Measurements from ENCODE around the gene PLBD2. TPM values are rescaled to one million over a fixed set of nuclear protein-coding genes. Genes with fewer than 3 reads are reported as not detected.
"Not testable (repeated sequence)": the region's sequence is repeated elsewhere in the genome, so short reads cannot be mapped to it uniquely, and the experiment has no call there.

Gene PLBD2
- total and polyA plus RNA-seq, 4 donors, result 12.1 to 31.2 (median 19.6) TPM

DNA sequence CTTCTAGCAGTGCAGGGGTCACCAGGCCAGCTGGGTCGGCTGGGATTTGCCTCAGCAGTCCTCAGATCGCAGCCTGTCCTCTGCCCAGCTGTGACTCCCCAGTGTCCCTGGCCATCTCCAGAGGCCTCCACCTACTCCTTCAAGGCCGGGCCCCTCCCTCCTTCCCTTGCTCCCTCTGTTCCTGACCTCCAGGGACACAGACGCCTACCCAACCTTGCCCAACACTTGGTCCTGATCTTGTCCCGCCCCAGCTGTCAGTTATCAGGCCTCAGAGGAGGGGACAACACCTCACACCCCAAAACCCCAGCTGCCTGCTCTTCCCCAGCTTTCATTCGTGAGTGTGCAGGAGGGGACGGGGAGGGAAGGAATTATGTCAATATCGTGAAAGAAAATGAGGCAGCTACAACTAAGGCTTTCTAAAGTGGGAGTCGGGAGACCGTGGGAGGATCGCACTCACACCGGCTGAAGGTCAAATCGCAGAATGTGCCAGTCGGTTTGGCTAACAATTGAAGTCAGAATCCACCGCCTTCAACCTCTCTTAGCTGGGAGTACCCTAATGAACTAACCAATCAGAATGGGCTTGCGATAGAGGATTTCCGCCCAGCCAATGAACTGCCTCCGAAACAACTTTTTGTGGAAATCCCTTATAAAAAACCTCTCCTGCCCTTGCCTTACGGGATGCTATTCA is 9.4 kb upstream of the PLBD2 start:
- TF ChIP-seq, protein P1, sequence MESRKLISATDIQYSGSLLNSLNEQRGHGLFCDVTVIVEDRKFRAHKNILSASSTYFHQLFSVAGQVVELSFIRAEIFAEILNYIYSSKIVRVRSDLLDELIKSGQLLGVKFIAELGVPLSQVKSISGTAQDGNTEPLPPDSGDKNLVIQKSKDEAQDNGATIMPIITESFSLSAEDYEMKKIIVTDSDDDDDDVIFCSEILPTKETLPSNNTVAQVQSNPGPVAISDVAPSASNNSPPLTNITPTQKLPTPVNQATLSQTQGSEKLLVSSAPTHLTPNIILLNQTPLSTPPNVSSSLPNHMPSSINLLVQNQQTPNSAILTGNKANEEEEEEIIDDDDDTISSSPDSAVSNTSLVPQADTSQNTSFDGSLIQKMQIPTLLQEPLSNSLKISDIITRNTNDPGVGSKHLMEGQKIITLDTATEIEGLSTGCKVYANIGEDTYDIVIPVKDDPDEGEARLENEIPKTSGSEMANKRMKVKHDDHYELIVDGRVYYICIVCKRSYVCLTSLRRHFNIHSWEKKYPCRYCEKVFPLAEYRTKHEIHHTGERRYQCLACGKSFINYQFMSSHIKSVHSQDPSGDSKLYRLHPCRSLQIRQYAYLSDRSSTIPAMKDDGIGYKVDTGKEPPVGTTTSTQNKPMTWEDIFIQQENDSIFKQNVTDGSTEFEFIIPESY (IDR thresholded peaks at IDR 0.05), result no peak
- TF ChIP-seq FOXA2 (IDR thresholded peaks at IDR 0.05), result no peak
- TF ChIP-seq GABPA (IDR thresholded peaks at IDR 0.05 in 1 of 2, conservative IDR thresholded peaks at IDR 0.05 in 1 of 2), result no peak
- TF ChIP-seq HNF4A (conservative IDR thresholded peaks at IDR 0.05), result no peak
- no peak for TF ChIP-seq HNF4G (IDR thresholded peaks at IDR 0.05)
- no peak for TF ChIP-seq FOXA1 (IDR thresholded peaks at IDR 0.05)
- TF ChIP-seq RAD21 (IDR thresholded peaks at IDR 0.05), result no peak
- TF ChIP-seq, protein P2, sequence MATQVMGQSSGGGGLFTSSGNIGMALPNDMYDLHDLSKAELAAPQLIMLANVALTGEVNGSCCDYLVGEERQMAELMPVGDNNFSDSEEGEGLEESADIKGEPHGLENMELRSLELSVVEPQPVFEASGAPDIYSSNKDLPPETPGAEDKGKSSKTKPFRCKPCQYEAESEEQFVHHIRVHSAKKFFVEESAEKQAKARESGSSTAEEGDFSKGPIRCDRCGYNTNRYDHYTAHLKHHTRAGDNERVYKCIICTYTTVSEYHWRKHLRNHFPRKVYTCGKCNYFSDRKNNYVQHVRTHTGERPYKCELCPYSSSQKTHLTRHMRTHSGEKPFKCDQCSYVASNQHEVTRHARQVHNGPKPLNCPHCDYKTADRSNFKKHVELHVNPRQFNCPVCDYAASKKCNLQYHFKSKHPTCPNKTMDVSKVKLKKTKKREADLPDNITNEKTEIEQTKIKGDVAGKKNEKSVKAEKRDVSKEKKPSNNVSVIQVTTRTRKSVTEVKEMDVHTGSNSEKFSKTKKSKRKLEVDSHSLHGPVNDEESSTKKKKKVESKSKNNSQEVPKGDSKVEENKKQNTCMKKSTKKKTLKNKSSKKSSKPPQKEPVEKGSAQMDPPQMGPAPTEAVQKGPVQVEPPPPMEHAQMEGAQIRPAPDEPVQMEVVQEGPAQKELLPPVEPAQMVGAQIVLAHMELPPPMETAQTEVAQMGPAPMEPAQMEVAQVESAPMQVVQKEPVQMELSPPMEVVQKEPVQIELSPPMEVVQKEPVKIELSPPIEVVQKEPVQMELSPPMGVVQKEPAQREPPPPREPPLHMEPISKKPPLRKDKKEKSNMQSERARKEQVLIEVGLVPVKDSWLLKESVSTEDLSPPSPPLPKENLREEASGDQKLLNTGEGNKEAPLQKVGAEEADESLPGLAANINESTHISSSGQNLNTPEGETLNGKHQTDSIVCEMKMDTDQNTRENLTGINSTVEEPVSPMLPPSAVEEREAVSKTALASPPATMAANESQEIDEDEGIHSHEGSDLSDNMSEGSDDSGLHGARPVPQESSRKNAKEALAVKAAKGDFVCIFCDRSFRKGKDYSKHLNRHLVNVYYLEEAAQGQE (IDR thresholded peaks at IDR 0.05), result no peak
- TF ChIP-seq TAF1 (conservative IDR thresholded peaks at IDR 0.05), result no peak
- TF ChIP-seq JUND (IDR thresholded peaks at IDR 0.05), result no peak
- TF ChIP-seq, protein P3, sequence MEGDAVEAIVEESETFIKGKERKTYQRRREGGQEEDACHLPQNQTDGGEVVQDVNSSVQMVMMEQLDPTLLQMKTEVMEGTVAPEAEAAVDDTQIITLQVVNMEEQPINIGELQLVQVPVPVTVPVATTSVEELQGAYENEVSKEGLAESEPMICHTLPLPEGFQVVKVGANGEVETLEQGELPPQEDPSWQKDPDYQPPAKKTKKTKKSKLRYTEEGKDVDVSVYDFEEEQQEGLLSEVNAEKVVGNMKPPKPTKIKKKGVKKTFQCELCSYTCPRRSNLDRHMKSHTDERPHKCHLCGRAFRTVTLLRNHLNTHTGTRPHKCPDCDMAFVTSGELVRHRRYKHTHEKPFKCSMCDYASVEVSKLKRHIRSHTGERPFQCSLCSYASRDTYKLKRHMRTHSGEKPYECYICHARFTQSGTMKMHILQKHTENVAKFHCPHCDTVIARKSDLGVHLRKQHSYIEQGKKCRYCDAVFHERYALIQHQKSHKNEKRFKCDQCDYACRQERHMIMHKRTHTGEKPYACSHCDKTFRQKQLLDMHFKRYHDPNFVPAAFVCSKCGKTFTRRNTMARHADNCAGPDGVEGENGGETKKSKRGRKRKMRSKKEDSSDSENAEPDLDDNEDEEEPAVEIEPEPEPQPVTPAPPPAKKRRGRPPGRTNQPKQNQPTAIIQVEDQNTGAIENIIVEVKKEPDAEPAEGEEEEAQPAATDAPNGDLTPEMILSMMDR (IDR thresholded peaks at IDR 0.05; ENCODE audit: low read depth, low read length, missing input control), result no peak
- TF ChIP-seq SP1 (IDR thresholded peaks at IDR 0.05), result no peak
- TF ChIP-seq, protein P4, sequence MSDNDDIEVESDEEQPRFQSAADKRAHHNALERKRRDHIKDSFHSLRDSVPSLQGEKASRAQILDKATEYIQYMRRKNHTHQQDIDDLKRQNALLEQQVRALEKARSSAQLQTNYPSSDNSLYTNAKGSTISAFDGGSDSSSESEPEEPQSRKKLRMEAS (IDR thresholded peaks at IDR 0.05), result no peak
- TF ChIP-seq, protein P5, sequence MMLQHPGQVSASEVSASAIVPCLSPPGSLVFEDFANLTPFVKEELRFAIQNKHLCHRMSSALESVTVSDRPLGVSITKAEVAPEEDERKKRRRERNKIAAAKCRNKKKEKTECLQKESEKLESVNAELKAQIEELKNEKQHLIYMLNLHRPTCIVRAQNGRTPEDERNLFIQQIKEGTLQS (IDR thresholded peaks at IDR 0.05), result no peak
- no peak for TF ChIP-seq RXRA (IDR thresholded peaks at IDR 0.05)
- H3K36me3 ChIP-seq (ENCODE audit: control insufficient read depth in 4 of 4, insufficient read depth in 3 of 4, low read depth in 1 of 4, low read length in 3 of 4), result no peaks in the 10 kb centered on the region
- H3K4me3 ChIP-seq (ENCODE audit: low read depth in 1 of 3, low read length in 3 of 3), result no peak overlapping the region
- H3K27me3 ChIP-seq (ENCODE audit: control insufficient read depth in 4 of 4, insufficient read depth in 4 of 4, low read length in 3 of 4), result no peaks in the 10 kb centered on the region
- DNase-seq (ENCODE audit: low spot score), result no peak
- H3K27ac ChIP-seq (ENCODE audit: low read depth in 1 of 2, low read length in 2 of 2), result no peak overlapping the region
- H3K9ac ChIP-seq (ENCODE audit: low read depth in 1 of 2, low read length in 2 of 2), result no peak overlapping the region
- no peaks in the 10 kb centered on the region for H3K4me1 ChIP-seq (ENCODE audit: control insufficient read depth in 4 of 4, insufficient read depth in 4 of 4, low read length in 3 of 4)
- H3K9me3 ChIP-seq (ENCODE audit: control insufficient read depth in 4 of 4, low read length in 3 of 4), result no peaks in the 10 kb centered on the region
- 76% methylated on average over 19 of the region's 19 CpGs for WGBS

DNA sequence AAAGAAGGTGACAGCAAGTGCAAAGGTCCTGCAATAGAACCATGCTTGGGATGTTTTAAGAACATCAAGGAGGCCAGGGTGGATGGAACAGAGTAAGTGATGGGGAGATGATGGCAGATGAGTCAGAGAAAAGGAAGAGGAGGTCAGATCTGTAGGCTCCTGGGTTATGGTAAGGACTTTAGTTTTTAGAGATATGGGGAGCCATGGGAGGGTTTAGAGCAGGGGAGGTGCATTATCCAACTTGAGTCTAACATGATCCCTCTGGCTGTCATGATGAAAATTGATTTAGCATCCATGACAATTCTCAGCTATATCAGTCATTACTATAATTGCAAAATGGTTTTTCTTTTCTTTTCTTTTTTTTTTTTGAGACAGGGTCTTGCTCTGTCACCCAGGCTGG is 7.3 kb upstream of the PLBD2 start:
- Histone ChIP-seq H3K9ac (ENCODE audit: low read depth in 1 of 2, low read length in 2 of 2) (no peak overlapping the region), H3K4me3 (ENCODE audit: low read depth in 1 of 3, low read length in 3 of 3) (no peak overlapping the region), H3K9me3 (ENCODE audit: control insufficient read depth in 4 of 4, low read length in 3 of 4) (no peaks in the 10 kb centered on the region), H3K27ac (ENCODE audit: low read depth in 1 of 2, low read length in 2 of 2) (no peak overlapping the region), H3K27me3 (ENCODE audit: control insufficient read depth in 4 of 4, insufficient read depth in 4 of 4, low read length in 3 of 4) (no peaks in the 10 kb centered on the region), H3K36me3 (ENCODE audit: control insufficient read depth in 4 of 4, insufficient read depth in 3 of 4, low read depth in 1 of 4, low read length in 3 of 4) (no peaks in the 10 kb centered on the region), H3K4me1 (ENCODE audit: control insufficient read depth in 4 of 4, insufficient read depth in 4 of 4, low read length in 3 of 4) (no peaks in the 10 kb centered on the region)
- TF ChIP-seq SP1 (IDR thresholded peaks at IDR 0.05) (no peak), YY1 (IDR thresholded peaks at IDR 0.05) (no peak), EGR1 (IDR thresholded peaks at IDR 0.05; ENCODE audit: low read depth in 2 of 2) (no peak), HNF4A (conservative IDR thresholded peaks at IDR 0.05) (no peak), GABPA (IDR thresholded peaks at IDR 0.05 in 1 of 2, conservative IDR thresholded peaks at IDR 0.05 in 1 of 2) (no peak), TAF1 (conservative IDR thresholded peaks at IDR 0.05) (no peak), FOXA2 (IDR thresholded peaks at IDR 0.05) (no peak)
- TF ChIP-seq, protein P5 (IDR thresholded peaks at IDR 0.05), result no peak
- no peak for DNase-seq (ENCODE audit: low spot score)

DNA sequence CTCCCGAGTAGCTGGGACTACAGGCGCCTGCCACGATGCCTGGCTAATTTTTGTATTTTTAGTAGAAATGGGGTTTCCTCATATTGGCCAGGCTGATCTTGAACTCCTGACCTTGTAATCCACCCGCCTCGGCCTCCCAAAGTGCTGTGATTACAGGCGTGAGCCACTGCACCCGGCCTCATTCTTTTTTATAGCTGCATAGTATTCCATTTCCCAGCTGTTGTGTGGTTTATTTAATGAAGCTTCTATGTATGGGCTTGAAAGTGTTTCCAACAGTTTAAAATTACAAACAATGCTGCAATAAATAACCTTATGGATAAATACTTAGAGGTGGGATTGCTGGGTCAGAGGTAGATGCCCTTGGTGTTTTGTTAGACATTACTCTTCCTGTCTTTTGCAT is 4.2 kb upstream of the PLBD2 start:
- WGBS, result 87% methylated on average over 7 of the region's 7 CpGs
- H3K36me3 ChIP-seq (ENCODE audit: control insufficient read depth in 4 of 4, insufficient read depth in 3 of 4, low read depth in 1 of 4, low read length in 3 of 4); H3K4me3 ChIP-seq (ENCODE audit: low read depth in 1 of 3, low read length in 3 of 3); DNase-seq (ENCODE audit: low spot score); H3K9ac ChIP-seq (ENCODE audit: low read depth in 1 of 2, low read length in 2 of 2); H3K9me3 ChIP-seq (ENCODE audit: control insufficient read depth in 4 of 4, low read length in 3 of 4); H3K27ac ChIP-seq (ENCODE audit: low read depth in 1 of 2, low read length in 2 of 2); H3K4me1 ChIP-seq (ENCODE audit: control insufficient read depth in 4 of 4, insufficient read depth in 4 of 4, low read length in 3 of 4); H3K27me3 ChIP-seq (ENCODE audit: control insufficient read depth in 4 of 4, insufficient read depth in 4 of 4, low read length in 3 of 4): not testable (repeated sequence)
